Nephron progenitor cell (in vitro differentiated cells): Measurements from ENCODE around the gene SLC1A7.

Experiments used
- DNase-seq: peaks from one replicate; pipeline ENCODE4 v3.0.0; 2021
- H3K27ac Mint-ChIP-seq: 2 replicates; pipeline ENCODE4 v1.8.0; 2021; ENCODE audit warnings: mild to moderate bottlenecking, moderate library complexity, mixed read lengths
- H3K27me3 Mint-ChIP-seq: 2 replicates; pipeline ENCODE4 v1.8.0; 2021; ENCODE audit warnings: mild to moderate bottlenecking, low read depth, mixed read lengths; ENCODE audit not compliant: poor library complexity
- H3K36me3 Mint-ChIP-seq: 2 replicates; pipeline ENCODE4 v1.8.0; 2021; ENCODE audit warnings: low read depth, mixed read lengths
- H3K4me1 Mint-ChIP-seq: 2 replicates; pipeline ENCODE4 v1.8.0; 2021; ENCODE audit warnings: mixed read lengths
- H3K4me3 Mint-ChIP-seq: 2 replicates; pipeline ENCODE4 v1.8.0; 2021; ENCODE audit warnings: mild to moderate bottlenecking, moderate library complexity, mixed read lengths
- H3K9me3 Mint-ChIP-seq: 2 replicates; pipeline ENCODE4 v1.8.0; 2021; ENCODE audit warnings: mild to moderate bottlenecking, moderate library complexity, mixed read lengths
- CTCF ChIP-seq: fragments of 200-600 bp; sonication (generic); IDR thresholded peaks from 2 replicates; pipeline ENCODE4 v1.5.0; 2021; ENCODE audit warnings: antibody characterized with exemption

SLC1A7 gene

GRCh38 chr1:53107090-53107489, 35.3 kb downstream of the SLC1A7 start:
- Mint-ChIP-seq H3K36me3 (no peaks in the 10 kb centered on the region), H3K4me3 (no peak overlapping the region), H3K9me3 (no peaks in the 10 kb centered on the region), H3K27me3 (peaks cover 16% of the 10 kb centered on the region), H3K4me1 (peaks cover 43% of the 10 kb centered on the region), H3K27ac (no peak overlapping the region)
- no peak for TF ChIP-seq CTCF
- no peak for DNase-seq

- Mint-ChIP-seq H3K27me3 (peaks cover 7% of the 10 kb centered on the region), H3K36me3 (no peaks in the 10 kb centered on the region), H3K4me3 (no peak overlapping the region), H3K27ac (no peak overlapping the region), H3K9me3 (no peaks in the 10 kb centered on the region), H3K4me1 (peaks cover 16% of the 10 kb centered on the region)
- no peak for TF ChIP-seq CTCF
- DNase-seq, result no peak
These were observed 38.0 kb downstream of the SLC1A7 start for GRCh38 chr1:53104289-53104913.

- no peaks in the 10 kb centered on the region for H3K9me3 Mint-ChIP-seq
- DNase-seq, result no peak
- peaks cover 9% of the 10 kb centered on the region for H3K4me1 Mint-ChIP-seq
- no peaks in the 10 kb centered on the region for H3K36me3 Mint-ChIP-seq
- H3K27me3 Mint-ChIP-seq, result no peaks in the 10 kb centered on the region
- no peak overlapping the region for H3K4me3 Mint-ChIP-seq
- no peak for TF ChIP-seq CTCF
- H3K27ac Mint-ChIP-seq, result no peak overlapping the region
These were observed 47.9 kb downstream of the SLC1A7 start for GRCh38 chr1:53094533-53094919.

- Mint-ChIP-seq H3K4me1 (peaks cover 12% of the 10 kb centered on the region), H3K27ac (peak overlapping the region; percentile 76), H3K9me3 (no peaks in the 10 kb centered on the region), H3K4me3 (no peak overlapping the region), H3K36me3 (no peaks in the 10 kb centered on the region), H3K27me3 (no peaks in the 10 kb centered on the region)
- DNase-seq, result no peak
- TF ChIP-seq CTCF, result no peak
These were observed 48.5 kb downstream of the SLC1A7 start for GRCh38 chr1:53093778-53094532.

GRCh38 chr1:53093451-53093754, 49.0 kb downstream of the SLC1A7 start:
- TF ChIP-seq CTCF, result no peak
- no peak for DNase-seq
- Mint-ChIP-seq H3K27me3 (no peaks in the 10 kb centered on the region), H3K4me3 (no peak overlapping the region), H3K9me3 (no peaks in the 10 kb centered on the region), H3K27ac (no peak overlapping the region), H3K4me1 (peaks cover 18% of the 10 kb centered on the region), H3K36me3 (no peaks in the 10 kb centered on the region)
